Activated T-cell treated with anti-CD3 and anti-CD28 coated beads, Interleukin-2, amount 50 U/mL, for 1 hour (primary cell): ENCODE data around the gene TAGLN3.

ENCODE experiments used
- DNase-seq: peaks from one replicate; pipeline ENCODE4 v3.0.0-alpha.2; 2020

The TAGLN3 gene

GRCh38 chr3:111978583-111979433 is 19.9 kb upstream of the TAGLN3 start, which contains the start of gene ABHD10:
Gene ABHD10 (plus strand): TSS chr3:111979026. CDS start chr3:111979062, 36 bp downstream.
- peak; percentile 95 for DNase-seq

GRCh38 chr3:111979434-111980038 is 19.2 kb upstream of the TAGLN3 start:
- no peak for DNase-seq

DNA sequence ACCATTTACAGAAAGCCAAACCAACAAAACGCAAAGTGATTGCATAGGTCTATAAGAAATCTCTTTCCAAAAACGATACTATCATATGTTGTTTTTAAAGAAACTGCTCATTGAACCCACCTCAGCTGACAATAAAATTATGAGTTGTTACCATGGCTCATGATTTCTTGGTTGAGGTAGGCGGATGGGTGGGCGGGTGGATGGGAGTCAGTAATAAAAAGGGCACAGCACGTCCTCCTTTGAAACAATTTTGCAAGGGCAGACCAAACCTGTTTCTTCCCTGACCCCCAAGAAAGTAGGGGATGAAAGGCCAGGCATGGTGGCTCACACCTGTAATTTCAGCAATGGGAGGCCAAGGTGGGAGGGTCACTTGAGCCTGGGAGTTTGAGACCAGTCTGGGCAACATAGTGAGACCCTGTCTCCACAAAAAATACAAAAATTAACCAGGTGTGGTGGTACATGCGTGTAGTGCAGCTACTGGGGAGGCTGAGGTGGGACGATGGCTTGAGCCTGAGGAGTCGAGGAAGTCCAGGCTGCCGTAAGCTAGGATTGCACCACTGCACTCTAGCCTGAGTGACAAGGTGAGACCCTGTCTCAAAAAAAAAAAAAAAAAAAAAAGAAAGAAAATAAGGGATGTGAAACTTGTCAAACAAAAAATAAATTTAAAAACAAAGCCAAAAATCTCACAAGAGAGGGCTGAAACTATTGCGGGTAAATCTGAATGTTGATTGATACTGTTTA is 17.8 kb upstream of the TAGLN3 start:
- no peak for DNase-seq

DNA sequence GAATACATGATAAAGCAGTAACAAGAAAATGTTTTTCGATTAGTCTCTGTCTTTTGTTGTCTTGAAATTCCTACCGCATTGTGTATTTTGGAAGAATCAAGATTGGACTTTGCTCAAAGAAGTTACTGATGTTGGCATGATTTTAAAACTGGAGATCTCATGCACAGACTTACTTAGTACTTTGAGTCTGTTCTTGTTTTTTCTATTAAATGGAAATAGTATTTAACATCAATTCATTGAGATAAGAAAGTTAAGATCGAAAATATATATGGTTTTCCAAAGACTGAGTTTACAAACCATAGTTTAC is 17.3 kb upstream of the TAGLN3 start:
- DNase-seq = no peak

DNA sequence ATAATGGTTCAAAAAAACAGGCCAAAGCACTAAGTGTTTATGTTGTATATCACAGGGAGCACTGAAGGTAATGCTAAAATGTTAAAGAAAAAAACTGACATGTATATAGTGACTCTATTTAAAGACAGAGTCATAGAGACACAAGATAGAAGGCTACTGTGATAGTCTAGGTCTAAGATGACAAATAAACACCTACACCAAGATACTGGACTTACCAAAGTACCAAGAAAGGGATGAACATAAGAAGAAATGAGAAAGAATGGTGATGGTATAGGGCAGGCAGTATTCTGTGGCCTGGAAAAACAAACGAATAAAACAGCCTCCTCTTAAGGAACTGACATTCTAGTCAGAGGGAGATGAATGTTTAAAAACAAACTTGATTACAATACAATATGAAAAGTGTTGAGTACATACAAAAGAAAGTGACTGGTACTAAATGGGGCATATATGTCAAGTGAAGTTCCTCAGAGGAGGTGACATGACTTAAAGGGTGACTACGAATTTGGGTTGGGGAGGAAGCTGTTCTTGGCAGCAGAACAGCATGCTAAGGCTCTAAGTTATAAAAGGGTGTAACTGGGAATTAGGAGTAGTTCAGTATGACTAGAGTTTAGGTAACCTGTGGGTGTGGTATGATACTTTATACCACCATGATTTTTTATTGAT is 14.0 kb upstream of the TAGLN3 start:
- no peak for DNase-seq

GRCh38 chr3:111986800-111987199 is 11.9 kb upstream of the TAGLN3 start:
- DNase-seq = no peak

- no peak for DNase-seq
Measured at GRCh38 chr3:111989061-111989678, 9.6 kb upstream of the TAGLN3 start.

GRCh38 chr3:111993038-111993437 is 5.7 kb upstream of the TAGLN3 start:
- no peak for DNase-seq

- no peak for DNase-seq
Measured at GRCh38 chr3:111999484-112000324, 982 bp downstream of the TAGLN3 start.

DNA sequence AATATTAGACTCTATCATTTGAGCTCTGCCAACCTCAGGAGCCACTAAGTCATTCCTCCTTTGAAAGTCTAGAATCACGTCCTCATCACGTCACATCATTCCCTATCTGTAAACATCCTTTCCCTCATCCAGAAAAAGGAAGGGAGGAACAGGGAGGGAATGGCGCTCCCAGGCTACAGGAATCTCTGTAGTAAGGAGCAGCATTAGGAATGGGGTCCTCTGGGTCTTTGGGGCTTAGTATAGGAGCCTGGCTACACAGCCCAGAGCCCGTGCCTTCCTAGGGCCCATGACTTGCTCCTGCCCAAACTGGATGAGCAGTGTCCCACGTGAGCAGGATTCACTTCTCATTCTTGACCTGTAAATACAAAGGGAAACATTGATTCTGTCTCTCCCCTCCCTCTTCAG is 1.6 kb downstream of the TAGLN3 start:
- DNase-seq = no peak

DNA sequence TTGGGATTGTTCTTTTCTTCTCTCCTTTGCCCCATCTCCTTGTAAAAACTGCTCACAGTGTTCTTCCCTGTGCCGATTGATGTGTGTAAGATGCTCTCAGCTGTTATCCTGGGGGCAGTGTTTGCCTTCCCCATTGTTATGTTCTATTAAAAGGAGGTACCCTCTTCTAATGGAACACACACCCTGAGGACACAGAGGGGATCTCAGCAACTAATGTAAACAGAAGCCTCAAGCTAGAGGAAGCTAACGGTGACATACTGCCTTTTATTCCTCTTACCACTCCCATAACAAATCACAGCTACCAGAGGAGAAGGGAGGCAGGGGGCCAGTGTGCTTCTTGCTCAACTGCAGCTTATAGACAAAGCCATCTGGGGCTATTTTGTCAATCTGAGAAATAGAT is 2.2 kb downstream of the TAGLN3 start:
- no peak for DNase-seq

DNA sequence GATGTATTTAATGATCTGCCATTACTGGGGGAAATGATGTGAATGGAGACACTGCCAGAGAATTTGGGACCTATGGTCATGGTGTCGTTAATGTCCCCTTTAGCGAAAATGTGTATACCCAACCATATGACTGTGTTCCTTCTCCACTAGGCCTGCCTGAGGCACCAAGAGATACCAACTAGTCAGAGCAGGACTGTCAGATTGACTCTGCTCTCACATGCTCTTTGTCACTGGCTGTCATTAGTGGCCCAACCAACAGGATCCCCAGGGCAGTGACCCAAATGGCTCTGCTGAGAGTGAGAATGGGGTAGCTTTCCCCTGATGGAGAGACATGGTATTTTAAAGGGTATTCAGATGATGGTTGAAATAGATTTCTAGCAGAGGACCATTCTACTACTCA is 2.8 kb downstream of the TAGLN3 start:
- no peak for DNase-seq

DNA sequence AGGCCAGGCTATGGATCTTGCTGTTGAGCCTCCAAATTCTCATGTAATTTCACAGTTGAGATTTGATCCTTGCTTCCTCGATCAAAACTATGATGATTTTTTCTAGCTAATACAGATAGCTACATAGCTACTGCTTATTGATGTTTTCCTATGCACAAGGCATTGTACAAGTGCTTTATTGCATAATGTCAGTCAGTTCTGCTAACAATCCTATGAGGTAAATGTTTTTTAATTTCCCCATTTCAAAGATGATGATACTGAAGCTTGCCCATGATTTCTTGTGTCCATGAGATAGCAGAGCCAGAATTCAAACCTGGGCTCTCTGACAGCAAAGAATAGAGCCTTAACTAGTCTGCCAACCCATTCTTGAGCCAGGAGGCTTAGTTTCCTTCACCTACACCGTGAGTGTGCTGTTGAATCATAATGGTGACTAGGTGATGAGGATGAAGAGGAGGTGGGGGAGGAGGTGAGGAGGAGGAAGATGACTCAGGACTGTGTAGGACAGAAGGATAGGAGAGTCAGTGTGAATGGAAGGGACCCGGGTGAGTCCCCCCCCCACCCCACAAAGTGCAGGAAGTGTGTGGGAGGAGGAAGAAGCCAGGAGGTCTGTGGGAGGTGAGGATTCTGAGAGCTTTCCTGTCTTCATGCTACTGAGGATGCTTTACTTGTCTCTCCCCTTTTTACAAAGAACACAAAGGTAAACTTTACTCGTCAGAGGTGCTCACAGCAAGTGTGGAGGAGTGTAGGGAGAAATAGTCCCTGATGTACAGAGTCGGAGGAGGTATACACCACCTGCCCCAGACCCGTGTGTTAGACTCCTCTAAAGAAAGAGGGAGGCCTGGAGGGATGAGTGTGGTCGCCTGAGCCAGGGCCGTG is 3.6 kb downstream of the TAGLN3 start:
- DNase-seq = no peak

- no peak for DNase-seq
Measured at GRCh38 chr3:112003321-112004080, 4.8 kb downstream of the TAGLN3 start.

DNA sequence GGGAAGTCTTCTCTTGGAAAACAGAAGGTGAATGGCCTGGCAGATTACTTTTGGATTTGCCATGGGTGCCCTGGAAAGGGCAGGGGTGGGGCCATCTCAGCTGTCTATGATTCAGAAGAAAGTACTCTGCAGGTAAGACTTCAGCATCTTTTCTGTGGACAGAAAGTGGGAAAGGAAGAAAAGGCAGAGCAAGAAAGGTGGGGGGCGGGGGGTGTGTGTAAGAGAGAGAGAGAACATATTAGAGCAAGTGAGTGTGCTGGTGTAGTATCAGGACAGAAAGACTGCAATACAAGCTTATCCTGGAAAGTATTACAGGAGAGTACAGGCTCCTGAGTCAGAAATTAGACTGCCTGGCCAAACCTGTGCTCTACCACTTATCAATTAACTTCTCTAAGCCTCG is 5.5 kb downstream of the TAGLN3 start:
- DNase-seq = no peak

DNA sequence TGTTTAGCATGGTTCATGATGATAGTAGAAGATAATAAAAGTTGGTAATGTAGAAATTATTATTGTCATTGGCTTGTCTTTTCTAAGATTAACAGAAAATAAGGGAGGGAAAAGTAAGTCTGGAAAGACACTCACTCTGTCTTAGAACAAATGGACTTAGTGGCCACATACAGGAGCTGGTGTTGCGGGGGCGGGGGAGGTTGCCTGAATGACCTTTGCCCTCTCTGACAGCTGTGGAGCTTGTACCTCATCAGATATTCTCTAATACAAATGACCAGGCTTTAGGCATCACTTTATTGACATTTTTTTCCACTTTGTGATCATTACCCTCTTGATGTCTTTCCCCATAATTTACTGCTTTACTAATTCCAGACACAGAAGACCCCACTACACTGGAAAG is 5.9 kb downstream of the TAGLN3 start:
- no peak for DNase-seq

GRCh38 chr3:112005091-112005672 is 6.5 kb downstream of the TAGLN3 start:
- DNase-seq = no peak

DNA sequence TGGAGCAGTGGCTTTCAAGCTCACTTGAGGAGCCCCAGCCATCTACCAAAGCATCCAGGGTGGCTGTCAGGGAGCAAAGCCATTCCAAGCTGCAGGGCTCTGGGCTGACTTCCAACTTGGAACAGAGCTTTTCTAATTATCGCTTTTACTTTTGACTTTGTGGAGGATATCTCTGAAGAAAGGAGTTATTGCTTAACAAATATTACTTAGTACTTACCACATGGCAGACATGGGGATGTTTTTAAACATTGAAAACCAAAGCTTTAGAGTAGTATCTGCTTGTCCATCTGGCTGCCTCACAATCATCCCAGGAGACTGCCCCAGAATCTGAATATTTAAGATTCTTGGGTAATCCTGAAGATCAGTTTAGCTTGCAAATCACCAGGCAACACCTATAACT is 8.9 kb downstream of the TAGLN3 start:
- DNase-seq = no peak

DNA sequence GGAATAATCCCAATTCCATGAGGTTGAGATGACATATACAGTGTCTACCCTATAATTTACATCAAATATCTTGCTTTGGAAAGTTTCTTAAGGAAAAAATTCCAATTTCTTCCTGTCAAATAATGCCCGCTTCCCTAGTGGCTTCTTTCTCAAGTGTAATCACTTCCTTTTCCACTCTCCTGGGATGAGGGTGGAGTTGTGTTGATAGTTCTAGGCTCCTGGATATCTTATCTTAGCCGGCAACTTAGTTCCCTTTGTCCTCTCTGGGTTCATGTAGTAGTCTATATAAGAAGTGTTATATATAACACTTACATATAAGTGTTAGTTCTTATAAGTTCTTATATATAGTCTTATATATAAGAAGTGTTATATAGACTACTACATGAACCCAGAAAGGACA is 10.9 kb downstream of the TAGLN3 start:
- no peak for DNase-seq

GRCh38 chr3:112010636-112011035 is 11.9 kb downstream of the TAGLN3 start:
- no peak for DNase-seq
